PC-9 (cell line): ENCODE data around the gene WDR13. TPM values are rescaled to one million over a fixed set of nuclear protein-coding genes. Genes with fewer than 3 reads are reported as not detected.
A peak's percentile ranks its signal among the peaks of the same experiment; 100 is the strongest.

Source experiments
- BruUV-seq: library from RNA; stranded (reverse); fragments of 400-500 nt; replicated peaks from 2 replicates; lab custom pipeline; 2021; lab: Mats Ljungman, UMichigan
- CTCF ChIA-PET: fragments of 300-600 bp; sonication (Branson Sonifier 250); formaldehyde crosslinking; loops from one replicate; lab custom pipeline; 2022; ENCODE audit warnings: antibody characterized with exemption; lab: Charles Lee
- POLR2A ChIA-PET: fragments of 300-600 bp; sonication (Branson Sonifier 250); formaldehyde crosslinking; loops from one replicate; lab custom pipeline; 2022; ENCODE audit warnings: antibody characterized with exemption; ENCODE audit not compliant: unreplicated experiment; lab: Charles Lee
- DNase-seq, 2 experiments: peaks; one replicate each; pipeline versions ENCODE4 v3.0.0 to v3.0.0-alpha.2; 2015 to 2022; ENCODE audit warnings: mixed read lengths in 1 of 2
- H2AFZ ChIP-seq: fragments of 200-600 bp; sonication (generic); 2 replicates; pipeline ENCODE4 v1.8.1; 2017; ENCODE audit warnings: antibody characterized with exemption
- H3F3A ChIP-seq: fragments of 200-600 bp; sonication (generic); 2 replicates; pipeline ENCODE4 v1.8.1; 2017; ENCODE audit warnings: antibody characterized with exemption, mild to moderate bottlenecking, low read depth; ENCODE audit not compliant: insufficient read depth
- H3K27ac ChIP-seq: fragments of 200-600 bp; sonication (generic); 2 replicates; pipeline ENCODE4 v1.6.1; 2016; ENCODE audit warnings: mixed run types
- H3K27me3 ChIP-seq: fragments of 200-600 bp; sonication (generic); 2 replicates; pipeline ENCODE4 v1.6.1; 2016; ENCODE audit warnings: low read depth, mixed run types; ENCODE audit not compliant: insufficient read depth
- H3K36me3 ChIP-seq: fragments of 200-600 bp; sonication (generic); 2 replicates; pipeline ENCODE4 v1.6.1; 2016; ENCODE audit warnings: low read depth, mixed run types
- H3K4me1 ChIP-seq: fragments of 200-600 bp; sonication (generic); replicated peaks from 2 replicates; pipeline ENCODE4 v1.6.1; 2016; ENCODE audit warnings: mixed run types; ENCODE audit not compliant: insufficient read depth
- H3K4me2 ChIP-seq: fragments of 200-600 bp; sonication (generic); 2 replicates; pipeline ENCODE4 v1.6.1; 2017; ENCODE audit warnings: mixed run types
- H3K4me3 ChIP-seq: fragments of 200-600 bp; sonication (generic); 2 replicates; pipeline ENCODE4 v1.6.1; 2016; ENCODE audit warnings: mixed run types
- H3K79me2 ChIP-seq: fragments of 200-600 bp; sonication (generic); 2 replicates; pipeline ENCODE4 v1.6.1; 2017; ENCODE audit warnings: low read depth, mixed run types
- H3K9me2 ChIP-seq: fragments of 200-600 bp; sonication (generic); 2 replicates; pipeline ENCODE4 v1.8.1; 2017; ENCODE audit warnings: mild to moderate bottlenecking; ENCODE audit not compliant: insufficient read depth
- H3K9me3 ChIP-seq: fragments of 200-600 bp; sonication (generic); 2 replicates; pipeline ENCODE4 v1.8.1; 2016; ENCODE audit warnings: low read depth; ENCODE audit not compliant: insufficient read depth
- H4K20me1 ChIP-seq: fragments of 200-600 bp; sonication (generic); 2 replicates; pipeline ENCODE4 v1.8.1; 2017; ENCODE audit not compliant: insufficient read depth
- EZH2 ChIP-seq: fragments of 200-600 bp; sonication (generic); IDR thresholded peaks from 2 replicates; pipeline ENCODE4 v1.8.0; 2017; ENCODE audit warnings: antibody characterized with exemption, low read depth
- intact Hi-C: fragments of 100-400 bp; cut with micrococcal nuclease; formaldehyde crosslinking; loops from one replicate; pipeline ENCODE4 v1.10.0; 2022; ENCODE audit not compliant: unreplicated experiment
- total RNA-seq: library from RNA; stranded (reverse); gene quantifications from 2 replicates; pipeline ENCODE4 v1.2.3, GENCODE V29; 2021
- TF ChIP-seq, protein P1 (sequence below): fragments of 200-600 bp; sonication (generic); conservative IDR thresholded peaks from 2 replicates; pipeline ENCODE4 v1.6.1; 2017; ENCODE audit warnings: mixed run types, antibody characterized with exemption, mild to moderate bottlenecking, moderate library complexity

The WDR13 gene
- total RNA-seq, 1 experiment from 2014 or later = 28.6 TPM

DNA sequence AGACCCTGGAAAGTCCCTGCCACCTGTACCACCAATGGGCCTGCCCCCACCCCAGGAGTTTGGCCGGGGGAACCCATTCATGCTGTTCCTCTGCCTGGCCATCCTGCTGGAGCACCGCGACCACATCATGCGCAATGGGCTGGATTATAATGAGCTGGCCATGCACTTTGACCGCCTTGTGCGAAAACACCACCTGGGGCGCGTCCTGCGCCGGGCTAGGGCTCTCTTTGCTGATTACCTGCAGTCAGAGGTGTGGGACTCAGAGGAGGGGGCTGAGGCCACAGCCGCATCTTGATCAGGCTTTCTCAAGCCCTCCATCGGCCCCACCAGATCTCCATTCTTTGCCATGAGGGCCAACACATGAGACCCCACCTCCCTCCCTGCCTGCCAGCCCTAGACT is 36.6 kb upstream of the WDR13 start:
- Histone ChIP-seq H3F3A (no peaks in the 10 kb centered on the region), H3K9me2 (no peaks in the 10 kb centered on the region), H3K27ac (no peak overlapping the region), H3K36me3 (no peaks in the 10 kb centered on the region), H2AFZ (no peak overlapping the region), H4K20me1 (no peaks in the 10 kb centered on the region), H3K79me2 (no peaks in the 10 kb centered on the region), H3K4me3 (no peak overlapping the region), H3K9me3 (no peaks in the 10 kb centered on the region), H3K4me2 (no peak overlapping the region), H3K27me3 (no peaks in the 10 kb centered on the region), H3K4me1 (no peaks in the 10 kb centered on the region)
- DNase-seq = no peak
- intact Hi-C loops = no loop called here
- TF ChIP-seq, protein P1, sequence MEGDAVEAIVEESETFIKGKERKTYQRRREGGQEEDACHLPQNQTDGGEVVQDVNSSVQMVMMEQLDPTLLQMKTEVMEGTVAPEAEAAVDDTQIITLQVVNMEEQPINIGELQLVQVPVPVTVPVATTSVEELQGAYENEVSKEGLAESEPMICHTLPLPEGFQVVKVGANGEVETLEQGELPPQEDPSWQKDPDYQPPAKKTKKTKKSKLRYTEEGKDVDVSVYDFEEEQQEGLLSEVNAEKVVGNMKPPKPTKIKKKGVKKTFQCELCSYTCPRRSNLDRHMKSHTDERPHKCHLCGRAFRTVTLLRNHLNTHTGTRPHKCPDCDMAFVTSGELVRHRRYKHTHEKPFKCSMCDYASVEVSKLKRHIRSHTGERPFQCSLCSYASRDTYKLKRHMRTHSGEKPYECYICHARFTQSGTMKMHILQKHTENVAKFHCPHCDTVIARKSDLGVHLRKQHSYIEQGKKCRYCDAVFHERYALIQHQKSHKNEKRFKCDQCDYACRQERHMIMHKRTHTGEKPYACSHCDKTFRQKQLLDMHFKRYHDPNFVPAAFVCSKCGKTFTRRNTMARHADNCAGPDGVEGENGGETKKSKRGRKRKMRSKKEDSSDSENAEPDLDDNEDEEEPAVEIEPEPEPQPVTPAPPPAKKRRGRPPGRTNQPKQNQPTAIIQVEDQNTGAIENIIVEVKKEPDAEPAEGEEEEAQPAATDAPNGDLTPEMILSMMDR = no peak
- no peak for TF ChIP-seq EZH2
- no TSS peak for BruUV-seq
- ChIA-PET POLR2A (no interaction called here), CTCF (no interaction called here)

DNA sequence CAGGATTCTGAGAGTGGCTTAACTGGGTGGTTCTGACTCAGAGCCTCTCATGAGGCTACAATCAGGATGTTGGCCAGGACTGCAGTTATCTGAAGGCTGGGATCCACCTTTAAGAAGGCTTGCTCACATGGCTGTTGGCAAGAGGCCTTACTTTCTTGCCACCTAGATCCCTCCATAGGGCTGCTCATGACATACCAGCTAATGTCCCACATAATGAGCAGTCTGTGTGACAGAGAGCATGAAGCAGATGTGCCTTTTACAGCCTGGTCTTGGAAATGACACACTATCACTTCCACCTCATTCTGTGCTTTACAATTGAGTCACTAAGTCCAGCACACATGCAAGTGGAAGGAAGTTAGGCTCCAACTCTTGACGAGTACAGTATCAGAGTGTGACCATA is 27.3 kb upstream of the WDR13 start:
- Histone ChIP-seq H3K4me2 (no peak overlapping the region), H3K9me3 (no peaks in the 10 kb centered on the region), H4K20me1 (no peaks in the 10 kb centered on the region), H2AFZ (no peak overlapping the region), H3F3A (no peaks in the 10 kb centered on the region), H3K79me2 (peaks cover 1% of the 10 kb centered on the region), H3K27me3 (no peaks in the 10 kb centered on the region), H3K27ac (no peak overlapping the region), H3K36me3 (no peaks in the 10 kb centered on the region), H3K4me3 (no peak overlapping the region), H3K4me1 (no peaks in the 10 kb centered on the region), H3K9me2 (no peaks in the 10 kb centered on the region)
- no peak for DNase-seq
- BruUV-seq = no TSS peak
- intact Hi-C loops = no loop called here
- CTCF ChIA-PET = no interaction called here
- POLR2A ChIA-PET = no interaction called here
- TF ChIP-seq, protein P1 = no peak
- no peak for TF ChIP-seq EZH2

DNA sequence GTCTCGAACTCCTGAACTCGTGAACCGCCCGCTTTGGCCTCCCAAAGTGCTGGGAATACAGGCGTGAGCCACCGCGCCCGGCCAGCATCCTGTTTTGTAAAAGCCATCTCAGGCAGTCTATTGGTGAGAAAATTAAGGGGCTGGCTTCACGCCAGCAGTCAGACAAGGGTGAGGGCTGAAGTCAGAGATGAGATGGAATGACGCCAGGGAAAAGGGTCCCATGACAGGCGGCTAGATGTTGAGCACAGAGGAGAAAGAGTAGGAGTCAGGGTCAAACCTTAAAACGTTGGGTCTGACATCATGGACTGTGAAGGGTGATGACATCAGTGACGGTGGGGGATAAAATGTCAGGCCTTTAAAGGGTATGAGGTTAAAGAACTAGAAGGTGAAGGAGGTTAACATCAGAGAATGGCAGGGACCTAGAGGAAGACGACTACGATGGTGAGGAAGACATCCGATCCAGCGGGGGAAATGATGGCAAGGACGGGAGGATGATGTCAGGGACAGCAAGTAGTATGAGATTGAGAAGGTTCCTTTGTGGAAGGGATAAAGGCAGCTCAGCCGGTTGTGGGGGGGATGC is 23.5 kb upstream of the WDR13 start:
- no peaks in the 10 kb centered on the region for H3K9me3 ChIP-seq
- H3K4me3 ChIP-seq = peak overlapping the region; percentile 66
- TF ChIP-seq, protein P1 = no peak
- TF ChIP-seq EZH2 = no peak
- intact Hi-C loops = no loop called here
- H3K79me2 ChIP-seq = peaks cover 20% of the 10 kb centered on the region
- ChIA-PET CTCF (no interaction called here), POLR2A (interaction anchor here (0.6 kb wide), 1 partner anchor 83 kb away, joined by 3 read pairs; no protein-coding TSS in a partner anchor)
- H4K20me1 ChIP-seq = no peaks in the 10 kb centered on the region
- H3K27me3 ChIP-seq = no peaks in the 10 kb centered on the region
- no peaks in the 10 kb centered on the region for H3K4me1 ChIP-seq
- no peak for DNase-seq
- no peaks in the 10 kb centered on the region for H3K36me3 ChIP-seq
- H3F3A ChIP-seq = peaks cover 16% of the 10 kb centered on the region; the same call in 1 of the 2 replicates
- BruUV-seq = TSS peak; percentile 85
- no peaks in the 10 kb centered on the region for H3K9me2 ChIP-seq
- peak overlapping the region; percentile 53; the same call in 1 of the 2 replicates for H3K27ac ChIP-seq
- H2AFZ ChIP-seq = peak overlapping the region; percentile 74; the same call in 1 of the 2 replicates
- H3K4me2 ChIP-seq = peak overlapping the region; percentile 78
